Measurements from ENCODE around the gene POLE.

Gene POLE

DNA sequence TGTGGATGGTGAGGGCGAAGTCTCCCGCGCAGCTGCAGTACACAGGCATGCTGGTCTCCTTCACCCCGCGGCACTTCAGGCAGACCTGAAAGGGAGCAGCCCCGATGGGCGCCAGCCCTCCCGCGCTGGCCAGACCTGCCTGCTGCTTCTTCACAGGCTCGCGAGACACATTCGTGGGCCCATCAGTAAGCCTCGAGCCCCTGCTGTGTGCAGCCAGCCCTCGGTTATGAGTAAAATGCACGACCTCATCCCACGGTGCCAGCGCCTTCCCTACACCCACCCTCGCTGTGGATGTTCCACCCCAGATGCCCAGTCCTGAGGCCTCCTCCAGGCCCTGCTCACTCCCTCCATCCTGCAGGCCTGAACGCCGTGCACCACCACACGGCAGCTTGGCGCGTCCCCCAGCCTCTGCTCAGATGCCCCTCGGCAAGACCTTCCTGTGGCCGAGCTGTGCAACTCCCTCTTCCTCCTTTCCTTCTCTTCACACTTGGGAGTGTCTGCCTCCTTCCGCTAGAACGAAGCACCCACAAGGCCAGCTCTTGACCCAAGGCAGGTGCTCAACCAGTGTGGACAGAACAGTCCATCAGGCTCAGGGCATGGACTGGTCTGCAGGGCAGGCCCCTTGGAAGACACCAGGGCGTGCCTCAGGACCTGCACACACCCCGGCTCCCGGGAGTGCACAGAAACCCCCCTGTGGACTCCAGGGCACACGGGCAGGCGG, 62.1 kb downstream of the POLE start:
- DNase-seq, result no peak

DNA sequence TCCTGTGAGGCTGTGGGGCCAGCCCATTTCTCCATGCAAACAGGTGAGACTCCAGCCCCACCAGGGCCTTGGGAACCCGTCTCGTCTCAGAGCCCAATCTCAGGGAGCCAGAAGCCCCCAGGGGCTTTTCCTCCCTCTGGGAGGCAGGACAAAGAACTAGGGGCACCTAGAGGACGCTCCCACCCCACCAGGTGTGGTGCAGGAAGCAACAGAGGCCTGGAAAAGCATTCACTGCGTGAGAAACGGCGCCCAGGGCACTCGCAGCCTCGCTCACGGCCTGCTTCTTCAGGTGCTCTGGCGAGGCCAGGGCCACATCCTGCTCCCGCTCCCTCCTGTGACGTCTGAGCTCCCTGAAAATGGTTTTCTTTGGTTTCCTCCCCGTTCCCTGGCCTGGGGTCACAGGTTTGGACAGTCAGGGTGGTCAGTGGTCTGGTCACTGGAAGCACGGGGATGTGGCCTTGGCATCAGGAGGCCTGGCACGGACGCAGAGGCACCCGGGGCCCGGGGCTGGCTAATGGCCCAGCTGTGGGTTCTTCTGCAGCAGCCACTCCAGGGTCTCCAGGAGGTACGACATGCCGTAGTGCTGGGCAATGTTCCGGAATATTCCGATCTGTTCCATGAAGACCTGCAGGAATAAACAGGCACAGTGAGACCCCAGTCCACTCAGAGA, 62.8 kb downstream of the POLE start:
- DNase-seq, result no peak

DNA sequence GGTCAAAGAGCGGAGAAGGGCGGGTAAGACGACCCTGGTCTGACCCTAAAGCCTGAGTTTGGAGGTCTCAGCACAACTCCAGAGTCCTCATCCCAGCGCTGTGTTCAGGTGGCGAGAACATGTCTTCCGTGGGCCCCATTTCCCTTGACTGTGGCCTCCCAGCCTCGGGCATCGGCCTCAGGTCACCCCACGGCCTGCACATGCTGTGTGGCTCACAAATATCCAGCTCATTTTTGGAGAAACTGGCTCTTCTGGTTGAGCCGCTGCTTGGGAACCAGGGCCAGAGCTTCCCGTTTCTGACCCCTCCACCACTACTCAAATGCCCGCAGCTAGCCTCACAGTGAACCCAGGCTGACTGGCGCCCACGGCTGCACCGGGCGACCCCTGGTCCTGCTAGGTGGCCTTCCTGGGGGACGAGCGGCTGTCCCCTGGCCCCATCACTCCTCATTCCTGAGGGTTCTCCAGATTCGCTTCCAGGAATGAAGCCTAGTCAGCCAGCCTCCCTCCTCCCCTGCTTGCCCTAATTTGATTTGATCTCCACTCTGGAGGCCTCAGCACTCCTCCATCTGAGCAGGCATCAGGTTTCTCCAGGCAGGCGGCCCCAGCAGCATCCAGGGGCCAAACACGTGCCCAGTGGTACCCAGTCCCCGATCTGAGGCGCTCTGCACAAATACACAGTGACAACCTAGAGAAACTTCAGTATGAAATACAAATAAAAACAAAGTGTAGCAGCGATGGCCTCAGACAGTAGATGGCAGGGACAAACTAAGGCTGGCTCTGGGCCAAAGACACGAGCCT, 63.9 kb downstream of the POLE start:
- DNase-seq, result no peak

DNA sequence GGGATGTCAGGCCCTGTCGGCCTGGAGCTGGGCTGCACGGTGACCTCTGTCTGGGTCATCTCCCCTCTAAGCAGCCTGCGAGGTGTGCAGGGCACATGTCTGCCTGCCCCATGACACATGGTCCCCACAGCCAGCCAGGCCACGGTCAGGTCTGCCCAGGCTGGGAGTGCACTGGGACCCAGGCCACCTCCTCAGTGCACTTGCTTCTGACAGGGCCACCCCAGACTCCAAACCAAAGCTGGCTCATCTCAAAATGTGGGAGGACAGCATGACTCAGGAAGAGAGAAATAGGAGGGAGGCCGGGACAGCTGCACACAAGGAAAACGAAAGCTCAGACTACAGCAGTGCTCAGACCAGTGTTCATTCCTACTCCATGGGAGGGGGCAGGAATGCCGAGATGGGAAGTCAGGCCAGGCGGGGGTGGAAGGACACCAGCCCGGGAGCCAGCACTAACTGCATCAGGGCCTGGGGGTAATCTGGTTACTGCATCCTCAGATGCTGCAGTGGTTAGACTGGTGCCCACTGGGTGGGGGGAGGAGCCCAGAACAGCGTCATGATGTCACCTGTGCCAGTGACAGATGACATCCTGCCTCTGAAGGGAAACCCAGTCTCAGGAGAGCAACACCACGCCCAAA, 64.6 kb downstream of the POLE start:
- no peak for DNase-seq

DNA sequence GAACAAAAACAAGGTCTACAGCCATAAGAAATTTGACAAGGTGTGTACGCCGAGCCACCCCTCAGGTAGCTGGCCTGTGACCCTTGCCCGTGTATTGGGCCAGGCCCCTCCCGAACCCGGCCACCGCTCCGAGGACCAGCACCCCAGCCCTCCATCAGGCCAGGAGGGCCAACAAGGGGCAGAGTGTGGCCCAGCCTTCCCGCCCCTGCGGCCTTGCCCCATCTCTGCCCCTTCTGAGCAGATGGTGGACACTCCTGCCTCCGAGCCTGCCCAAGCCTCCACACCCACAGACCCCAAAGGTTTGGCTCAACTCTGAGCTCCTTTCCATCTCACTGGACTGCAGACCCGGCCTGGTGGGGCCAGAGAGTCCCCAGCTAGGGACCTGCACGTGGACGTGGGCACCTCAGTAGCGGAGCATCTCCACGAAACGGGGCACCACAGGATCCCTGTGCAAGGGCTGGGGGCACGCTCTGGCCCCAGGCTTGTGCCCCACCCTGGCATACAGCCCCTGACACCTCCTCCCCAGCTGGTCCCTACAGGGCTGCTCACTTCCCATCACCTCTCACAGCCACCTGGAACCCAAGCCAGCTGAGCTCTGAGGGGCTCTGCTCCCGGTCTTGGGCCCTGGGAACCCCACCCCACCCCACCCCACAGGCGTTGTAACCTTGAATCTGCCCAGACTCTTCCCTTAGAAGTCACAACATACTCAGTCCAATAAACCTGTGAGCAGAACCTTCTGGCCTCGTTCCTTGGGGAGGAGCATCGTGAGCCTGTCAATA, 65.3 kb downstream of the POLE start:
- no peak for DNase-seq

DNA sequence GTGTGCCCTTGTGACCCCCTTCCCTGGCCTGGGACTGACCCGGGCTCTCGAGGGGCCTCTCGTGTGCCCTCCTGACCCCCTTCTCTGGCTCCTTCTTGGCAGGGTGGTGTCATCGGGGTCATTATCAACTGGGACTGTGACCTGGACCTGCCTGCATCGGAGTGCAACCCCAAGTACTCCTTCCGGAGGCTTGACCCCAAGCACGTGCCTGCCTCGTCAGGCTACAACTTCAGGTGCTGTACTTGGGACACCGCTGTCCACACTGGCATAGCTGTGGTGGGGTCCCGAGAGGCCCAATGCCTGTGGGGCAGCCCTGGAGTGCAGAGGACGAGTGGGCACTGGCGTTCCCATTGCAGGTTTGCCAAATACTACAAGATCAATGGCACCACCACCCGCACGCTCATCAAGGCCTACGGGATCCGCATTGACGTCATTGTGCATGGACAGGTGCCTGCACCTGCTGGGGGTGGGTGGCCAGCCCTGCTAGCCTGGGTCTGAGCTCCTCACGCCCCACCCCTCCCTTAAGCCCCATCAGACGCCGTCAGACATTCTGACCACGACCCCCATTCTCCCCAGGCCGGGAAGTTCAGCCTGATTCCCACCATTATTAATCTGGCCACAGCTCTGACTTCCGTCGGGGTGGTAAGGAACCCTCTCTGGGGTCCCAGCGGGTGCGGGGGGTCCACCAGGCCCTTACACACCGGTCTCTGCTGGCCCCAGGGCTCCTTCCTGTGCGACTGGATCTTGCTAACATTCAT, 66.1 kb downstream of the POLE start:
- DNase-seq, result no peak

DNA sequence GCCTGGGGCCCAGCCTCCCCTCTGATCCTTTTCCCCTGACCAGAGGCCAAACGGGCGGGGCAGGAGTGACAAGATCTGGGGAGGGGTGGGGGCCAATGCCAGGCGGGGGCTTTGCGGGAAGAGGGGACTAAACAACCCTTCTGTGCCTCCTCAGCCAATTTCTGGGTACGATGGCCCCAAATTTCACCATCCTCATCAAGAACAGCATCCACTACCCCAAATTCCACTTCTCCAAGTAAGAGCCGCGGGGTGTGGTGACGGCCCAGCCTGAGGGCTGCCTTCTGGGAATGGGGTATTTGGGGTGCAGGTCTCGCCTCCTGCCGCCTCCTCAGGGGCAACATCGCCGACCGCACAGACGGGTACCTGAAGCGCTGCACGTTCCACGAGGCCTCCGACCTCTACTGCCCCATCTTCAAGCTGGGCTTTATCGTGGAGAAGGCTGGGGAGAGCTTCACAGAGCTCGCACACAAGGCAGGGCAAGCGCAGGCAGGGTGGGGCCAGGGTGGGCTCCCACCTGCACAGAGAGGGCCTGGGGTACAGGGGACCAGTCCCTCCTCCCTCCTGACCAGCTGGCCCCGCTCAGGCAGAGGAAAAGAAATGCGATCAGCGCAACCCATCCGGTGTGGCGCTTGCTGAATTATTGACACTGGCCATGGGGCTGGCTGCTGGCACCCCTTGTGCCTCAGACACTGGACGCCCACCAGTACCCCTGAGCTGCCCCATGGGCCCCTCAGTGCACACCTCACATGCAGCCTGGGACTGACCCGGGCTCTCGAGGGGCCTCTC, 66.8 kb downstream of the POLE start:
- no peak for DNase-seq

DNA sequence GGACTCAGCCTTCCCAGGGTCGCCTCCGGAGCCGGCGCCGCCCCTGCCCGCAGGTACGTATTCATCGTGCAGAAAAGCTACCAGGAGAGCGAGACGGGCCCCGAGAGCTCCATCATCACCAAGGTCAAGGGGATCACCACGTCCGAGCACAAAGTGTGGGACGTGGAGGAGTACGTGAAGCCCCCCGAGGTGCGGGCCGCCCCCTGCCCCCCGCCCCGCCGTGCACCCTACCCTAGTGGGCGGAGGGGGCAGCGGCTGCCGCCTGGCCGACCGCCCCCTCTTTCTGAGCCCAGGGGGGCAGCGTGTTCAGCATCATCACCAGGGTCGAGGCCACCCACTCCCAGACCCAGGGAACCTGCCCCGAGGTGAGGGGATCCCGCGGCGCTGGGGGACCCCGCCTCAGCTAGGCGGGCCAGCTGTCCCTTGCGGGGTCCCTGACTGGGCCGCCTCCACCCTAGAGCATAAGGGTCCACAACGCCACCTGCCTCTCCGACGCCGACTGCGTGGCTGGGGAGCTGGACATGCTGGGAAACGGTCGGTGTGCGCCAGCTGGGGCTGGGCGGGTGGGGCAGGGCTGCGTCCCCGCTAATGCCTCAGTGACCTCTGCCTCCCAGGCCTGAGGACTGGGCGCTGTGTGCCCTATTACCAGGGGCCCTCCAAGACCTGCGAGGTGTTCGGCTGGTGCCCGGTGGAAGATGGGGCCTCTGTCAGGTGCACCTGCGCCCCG, 67.6 kb downstream of the POLE start:
- no peak for DNase-seq

DNA sequence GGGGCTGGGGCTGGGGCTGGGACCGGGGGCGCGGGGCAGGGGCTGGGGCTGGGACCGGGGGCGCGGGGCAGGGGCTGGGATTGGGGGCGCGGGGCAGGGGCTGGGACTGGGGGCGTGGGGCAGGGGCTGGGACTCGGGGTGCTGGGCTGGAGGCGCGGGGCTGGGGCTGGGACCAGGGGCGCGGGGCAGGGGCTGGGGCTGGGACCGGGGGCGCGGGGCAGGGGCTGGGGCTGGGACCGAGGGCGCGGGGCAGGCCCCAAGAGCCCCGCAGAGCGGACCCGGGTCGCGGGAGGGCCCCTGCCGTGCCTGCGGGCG, 68.1 kb downstream of the POLE start:
- no peak for DNase-seq

DNA sequence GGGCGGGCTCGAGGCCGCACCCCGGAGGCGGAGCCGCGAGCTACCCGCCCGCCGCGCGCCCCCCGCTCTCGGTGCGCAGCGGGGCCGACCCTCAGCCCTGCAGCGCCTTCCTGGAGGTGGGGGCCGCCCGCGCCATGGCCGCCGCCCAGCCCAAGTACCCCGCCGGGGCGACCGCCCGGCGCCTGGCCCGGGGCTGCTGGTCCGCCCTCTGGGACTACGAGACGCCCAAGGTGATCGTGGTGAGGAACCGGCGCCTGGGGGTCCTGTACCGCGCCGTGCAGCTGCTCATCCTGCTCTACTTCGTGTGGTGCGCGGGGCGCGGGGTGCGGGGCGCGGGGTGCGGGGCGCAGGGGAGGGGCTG, 68.5 kb downstream of the POLE start, which contains the start of gene P2RX2:
Gene P2RX2 (plus strand): TSS at position 94 of the 361 bp plus-strand sequence. CDS start 41 bp downstream, at position 135.
- DNase-seq, result no peak

DNA sequence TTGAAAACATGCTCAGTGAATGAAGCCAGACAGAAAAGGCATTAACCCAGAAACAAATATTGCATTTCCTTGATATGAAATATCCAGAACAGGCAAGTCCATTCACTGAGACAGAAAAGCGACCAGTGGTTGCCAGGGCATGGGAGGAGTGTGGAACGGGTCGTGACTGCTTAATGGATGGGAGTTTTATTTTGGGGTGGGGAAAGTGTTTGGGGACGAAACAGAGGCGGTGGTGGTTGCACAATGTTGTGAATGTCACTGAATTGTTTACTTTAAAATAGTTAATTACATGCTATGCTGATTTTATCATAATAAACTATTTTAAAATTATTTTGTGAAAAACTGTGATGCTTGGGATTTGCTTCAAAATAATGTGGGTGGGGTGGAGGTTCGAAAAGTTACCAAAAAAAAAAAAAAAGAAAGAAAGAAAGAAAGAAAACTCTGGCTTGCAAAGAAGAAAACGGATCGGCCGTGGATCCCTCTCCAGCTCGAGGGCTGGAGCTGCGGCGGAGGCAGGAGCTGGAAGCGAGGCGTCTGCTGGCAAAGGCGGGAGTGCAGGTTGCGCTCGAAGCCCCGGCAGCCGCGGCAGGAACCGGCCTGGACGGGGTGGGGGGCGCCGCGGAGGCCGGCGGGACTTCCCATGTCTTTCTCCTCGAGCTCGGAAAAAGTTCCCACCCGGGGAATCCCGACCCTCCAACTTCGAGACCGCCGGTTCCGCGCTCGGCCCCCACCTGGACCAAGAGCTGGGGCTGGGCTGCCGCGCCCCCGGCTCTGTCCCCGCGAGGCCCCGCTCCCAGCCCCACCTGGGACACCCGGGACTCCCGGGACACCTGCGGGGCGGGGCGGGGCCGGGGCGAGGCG, 69.1 kb downstream of the POLE start:
- no peak for DNase-seq

DNA sequence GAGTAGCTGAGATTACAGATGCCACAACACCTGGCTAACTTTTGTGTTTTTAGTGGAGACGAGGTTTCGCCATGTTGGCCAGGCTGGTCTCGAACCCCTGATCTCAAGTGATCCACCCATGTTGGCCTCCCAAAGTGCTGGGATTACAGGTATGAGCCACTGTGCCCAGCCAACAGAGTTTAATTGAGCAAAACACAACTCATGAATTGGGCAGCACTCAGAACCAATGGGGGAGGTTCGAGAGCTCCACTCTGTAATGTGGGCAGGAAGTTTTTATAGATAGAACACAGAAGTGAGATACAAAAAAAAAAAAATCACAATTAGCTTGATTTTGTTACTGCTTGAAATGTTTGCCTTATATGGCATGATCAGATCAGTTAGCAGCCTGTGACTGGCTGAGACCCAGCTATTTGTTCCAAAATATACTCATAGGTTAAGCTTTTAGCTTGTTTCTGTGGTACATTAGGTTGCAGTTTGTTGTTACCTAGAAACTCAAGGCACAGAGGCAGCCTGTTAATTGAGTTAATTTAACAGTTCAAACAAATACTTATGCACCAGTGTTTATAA, 69.9 kb downstream of the POLE start:
- no peak for DNase-seq

DNA sequence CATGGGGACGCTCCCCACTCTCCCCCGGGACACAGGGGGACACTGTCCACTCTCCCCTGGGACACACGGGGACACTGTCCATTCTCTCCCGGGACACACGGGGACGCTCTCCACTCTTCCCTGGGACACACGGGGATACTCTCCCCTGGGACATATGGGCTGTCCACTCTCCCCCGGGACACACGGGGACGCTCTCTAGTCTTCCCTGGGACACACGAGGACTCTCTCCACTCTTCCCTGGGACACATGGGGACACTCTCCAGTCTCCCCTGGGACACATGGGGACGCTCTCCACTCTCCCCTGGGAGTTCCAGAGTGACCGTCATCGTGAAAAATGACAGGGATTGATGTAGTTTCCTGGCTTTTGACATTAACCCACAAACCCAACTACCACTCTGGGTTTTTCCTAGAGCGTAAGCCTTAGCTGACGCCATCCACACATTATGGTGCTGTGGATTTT, 71.5 kb downstream of the POLE start:
- DNase-seq, result no peak

DNA sequence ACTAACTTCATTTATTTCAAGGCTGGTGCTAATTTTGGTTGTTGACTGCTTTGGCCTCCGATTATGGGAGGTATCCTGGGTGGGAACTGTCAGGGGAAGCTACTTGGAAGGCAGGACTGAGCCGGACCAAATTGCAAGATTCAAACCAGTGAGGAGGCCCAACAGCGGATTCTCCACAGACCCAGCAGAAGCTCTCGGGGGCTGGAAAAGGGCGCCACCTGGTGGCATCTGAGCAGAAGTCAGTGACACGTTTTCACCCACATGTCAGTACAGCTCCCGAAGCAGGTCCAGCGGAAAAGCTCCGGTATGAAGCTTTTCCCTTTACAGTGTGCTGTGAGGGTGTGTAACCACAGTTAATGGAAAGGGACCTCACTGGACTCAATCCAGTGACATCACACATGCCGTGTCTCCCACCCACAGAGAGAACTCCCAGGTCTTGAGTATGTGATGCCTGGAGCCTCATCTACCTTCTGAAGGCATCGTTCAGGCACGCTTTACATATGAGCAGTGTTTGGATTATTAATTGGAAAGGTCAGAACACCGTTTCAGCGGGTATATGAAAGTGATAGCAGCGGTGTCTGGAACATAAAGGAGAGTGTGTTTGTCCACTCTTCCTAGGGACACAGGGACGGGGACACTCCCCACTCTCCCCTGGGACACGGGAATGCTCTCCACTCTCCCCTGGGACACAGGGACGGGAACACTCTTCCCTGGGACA, 72.1 kb downstream of the POLE start:
- DNase-seq, result peak; percentile 53

DNA sequence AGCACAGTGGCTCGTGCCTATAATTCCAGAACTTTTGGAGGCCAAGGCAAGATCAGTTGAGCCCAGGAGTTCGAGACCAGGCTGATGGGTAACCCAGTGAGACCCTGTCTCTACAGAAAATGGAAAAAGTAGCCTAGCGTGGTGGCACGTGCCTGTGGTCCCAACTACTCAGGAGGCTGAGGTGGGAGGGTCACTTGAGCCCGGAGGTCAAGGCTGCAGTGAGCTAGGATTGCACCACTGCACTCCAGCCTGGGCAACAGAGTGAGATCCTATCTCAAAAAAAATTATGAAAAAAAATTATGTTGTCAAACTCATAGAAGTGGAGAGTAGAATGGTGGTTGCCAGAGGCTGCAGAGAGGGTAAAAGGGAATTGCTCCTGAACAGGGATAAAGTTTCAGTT, 73.1 kb downstream of the POLE start:
- DNase-seq, result no peak

DNA sequence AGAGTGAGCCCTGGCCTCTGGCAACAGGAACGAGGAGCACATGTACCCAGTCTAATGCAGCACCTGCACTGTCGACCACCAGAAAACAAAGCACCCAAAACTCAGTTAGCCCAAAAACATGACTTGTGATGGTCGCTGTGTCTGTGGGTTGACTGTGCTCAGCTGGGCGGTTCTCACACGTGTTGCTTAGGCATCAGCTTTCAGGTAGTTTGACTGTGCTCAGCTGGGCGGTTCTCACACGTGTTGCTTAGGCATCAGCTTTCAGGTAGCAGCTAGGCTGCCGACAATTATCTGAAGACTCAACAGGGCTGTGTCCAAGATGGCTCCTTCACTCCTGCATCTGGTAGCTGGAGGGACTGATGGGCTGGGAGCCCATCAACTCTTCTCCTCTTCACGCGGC, 75.5 kb downstream of the POLE start:
- no peak for DNase-seq

DNA sequence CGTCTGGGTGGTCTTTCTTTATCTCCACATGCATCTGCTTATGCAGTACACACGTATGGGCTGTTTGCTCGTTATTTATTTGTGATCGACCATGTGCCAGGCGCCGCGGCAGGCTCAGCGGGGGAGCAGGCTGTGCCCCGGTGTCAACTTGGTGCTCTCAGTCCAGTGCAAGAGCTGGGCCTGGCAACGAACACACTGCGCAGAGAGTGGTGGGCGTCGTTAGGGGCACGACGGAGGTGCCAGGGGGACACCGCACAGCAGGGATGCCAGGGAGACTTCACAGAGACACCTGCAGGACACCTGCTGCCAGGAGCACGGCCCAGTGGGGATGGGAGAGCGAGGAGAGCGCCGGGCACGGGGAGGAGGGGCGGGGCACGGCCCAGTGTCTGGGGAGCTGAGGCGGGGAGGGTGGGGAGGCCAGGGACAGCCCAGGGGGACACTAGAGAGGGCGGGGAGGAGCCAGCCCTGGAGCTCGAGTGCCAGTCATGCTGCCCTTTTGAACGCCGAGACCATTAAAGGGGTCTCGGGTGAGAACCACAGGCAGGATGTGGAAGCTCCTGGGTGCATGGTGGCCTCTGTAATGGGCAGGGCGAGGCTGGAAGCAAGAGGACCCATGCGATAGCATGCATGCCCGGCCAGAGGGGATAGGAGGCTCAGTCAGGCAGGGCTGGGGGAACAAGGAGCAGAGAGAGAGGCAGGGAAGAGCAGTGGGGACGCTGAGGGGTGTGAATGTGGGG, 76.1 kb downstream of the POLE start:
- DNase-seq, result no peak

Data from NCI-H1694 treated with DMSO at 0.1 percent for 48 hours (cell line).